K562 (cell line): ENCODE data around the gene SLCO2B1. TPM values are rescaled to one million over a fixed set of nuclear protein-coding genes. Genes with fewer than 3 reads are reported as not detected.
A peak's percentile ranks its signal among the peaks of the same experiment; 100 is the strongest.

Source experiments
- BRD4 ChIP-seq: fragments of 200-600 bp; sonication (generic); IDR thresholded peaks from 2 replicates; pipeline ENCODE4 v1.6.1; 2017; ENCODE audit warnings: inconsistent platforms
- CREM ChIP-seq: IDR thresholded peaks from 2 replicates; pipeline ENCODE4 v1.6.1; 2014; ENCODE audit warnings: antibody characterized with exemption, low read depth
- EHMT2 ChIP-seq: fragments of 450-650 bp; IDR thresholded peaks from 2 replicates; pipeline ENCODE4 v1.6.1; 2018; ENCODE audit warnings: antibody characterized with exemption
- FUS ChIP-seq: fragments of 200-400 bp; formaldehyde crosslinking; optimal IDR thresholded peaks from 2 replicates; pipeline ENCODE3; 2017; ENCODE audit warnings: low read depth, low read length
- HDAC1 ChIP-seq, 2 experiments: fragments of 450-650 bp; IDR thresholded peaks; 2 replicates each; pipeline ENCODE4 v1.6.1; 2016 to 2017; ENCODE audit warnings: inconsistent platforms in 1 of 2, mild to moderate bottlenecking in 1 of 2, moderate library complexity in 1 of 2
- HDGF ChIP-seq: fragments of 450-650 bp; IDR thresholded peaks from 2 replicates; pipeline ENCODE4 v1.6.1; 2016
- NELFE ChIP-seq: IDR thresholded peaks from 2 replicates; pipeline ENCODE4 v1.6.1; 2011; ENCODE audit warnings: mild to moderate bottlenecking; ENCODE audit not compliant: insufficient read depth, insufficient read length
- RHOXF2B ChIP-seq: fragments of 250-450 bp; sonication (Bioruptor Pico); conservative IDR thresholded peaks from 2 replicates; pipeline ENCODE4 v1.5.1; 2021
- SP1 ChIP-seq: sonication (generic); formaldehyde crosslinking; IDR thresholded peaks from 2 replicates; pipeline ENCODE4 v1.8.1; 2022; ENCODE audit warnings: mild to moderate bottlenecking, missing genetic modification reagents
- STAT6 ChIP-seq: sonication (generic); formaldehyde crosslinking; IDR thresholded peaks from 2 replicates; pipeline ENCODE4 v1.8.1; 2023; ENCODE audit warnings: mild to moderate bottlenecking, missing genetic modification reagents
- ZNF253 ChIP-seq: fragments of 250-450 bp; sonication (Bioruptor Pico); conservative IDR thresholded peaks from 2 replicates; pipeline ENCODE4 v1.6.1; 2021; ENCODE audit warnings: mild to moderate bottlenecking
- ZNF274 ChIP-seq: IDR thresholded peaks from 2 replicates; pipeline ENCODE4 v1.6.1; 2011; ENCODE audit warnings: low read depth, mild to moderate bottlenecking, low read length, moderate library complexity, borderline replicate concordance
- ZNF384 ChIP-seq: IDR thresholded peaks from 2 replicates; pipeline ENCODE4 v1.6.1; 2012; ENCODE audit warnings: low read depth, low read length, improper control_type of control experiment
- ZNF584 ChIP-seq: fragments of 200-800 bp; sonication (Bioruptor generic); IDR thresholded peaks from 2 replicates; pipeline ENCODE4 v1.6.1; 2016; ENCODE audit warnings: low read depth, mild to moderate bottlenecking, missing genetic modification characterization, missing compliant biosample characterization
- ZNF695 ChIP-seq: fragments of 450-650 bp; formaldehyde crosslinking; IDR thresholded peaks from 2 replicates; pipeline ENCODE4 v1.4.0; 2020; ENCODE audit warnings: mild to moderate bottlenecking, moderate library complexity
- polyA plus RNA-seq, 8 experiments: library from polyadenylated mRNA; depleted of rRNA in 4 of 8; stranded (reverse) in 5 of 8; unstranded in 3 of 8; fragments of >200 nt; fragmentation: Nextera tagmentation in 2 of 8; fragmentation: Illumina TruSeq in 1 of 8; extraction: Ambion mirVana in 2 of 8; extraction: Trizol in 1 of 8; gene quantifications; 2 replicates each; pipeline versions ENCODE4 v1.2.1 to v1.2.3, GENCODE V29; 2011 to 2014; ENCODE audit warnings: inconsistent platforms in 1 of 8, missing spikeins in 1 of 8
- total RNA-seq, 7 experiments: library from RNA; depleted of rRNA in 6 of 7; stranded (reverse); fragments of >200 nt in 6 of 7; fragmentation: Illumina TruSeq in 2 of 7; extraction: Trizol in 2 of 7; gene quantifications; 2 replicates each; pipeline versions ENCODE4 v1.2.1 to v1.2.3, GENCODE V29; 2011 to 2021; ENCODE audit warnings: low replicate concordance in 1 of 7
- TF ChIP-seq, protein P1 (sequence below): IDR thresholded peaks from 2 replicates; pipeline ENCODE4 v1.6.1; 2012; ENCODE audit warnings: low read depth, low read length, improper control_type of control experiment, borderline replicate concordance
- TF ChIP-seq, protein P2 (sequence below), 2 experiments: fragments of 450-650 bp; IDR thresholded peaks; 2 replicates each; pipeline ENCODE4 v1.6.1; 2018; ENCODE audit warnings: mild to moderate bottlenecking in 2 of 2, low read depth in 1 of 2; ENCODE audit not compliant: partially characterized antibody in 2 of 2
- TF ChIP-seq, protein P3 (sequence below): fragments of 250-450 bp; sonication (Bioruptor Pico); IDR thresholded peaks from 2 replicates; pipeline ENCODE4 v1.6.1; 2021; ENCODE audit warnings: mild to moderate bottlenecking
- TF ChIP-seq, protein P4 (sequence below): fragments of 200-800 bp; sonication (Bioruptor generic); IDR thresholded peaks from 2 replicates; pipeline ENCODE4 v1.6.1; 2017; ENCODE audit warnings: missing genetic modification characterization, missing compliant biosample characterization

SLCO2B1 gene
- total and polyA plus RNA-seq, 9 of the 15 experiments (the other 6 are each of a cell fraction or from before 2014, with no cell fraction given): 0.70 to 14.7 (median 7.6) TPM

DNA sequence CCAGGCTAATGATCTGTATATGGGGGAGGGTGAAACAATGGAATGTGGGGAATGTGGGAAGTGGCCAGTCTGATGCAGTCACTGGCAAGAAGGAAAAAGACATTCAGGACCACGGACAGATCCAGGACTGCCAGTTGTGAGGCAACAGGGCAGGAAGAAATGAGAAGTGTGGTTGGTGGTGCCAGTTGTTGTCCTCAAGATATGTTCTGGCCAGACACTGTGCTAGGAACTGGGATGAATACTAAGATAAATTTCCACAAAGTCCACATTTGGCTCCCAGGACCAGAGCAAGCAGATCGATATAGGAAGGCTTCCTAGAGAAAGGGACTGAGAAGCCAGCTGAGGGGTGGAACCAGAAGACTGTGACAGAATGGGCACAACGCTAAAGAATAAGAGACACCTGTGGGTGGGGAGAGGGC, 82.9 kb downstream of the SLCO2B1 start (continued):
- 0 out of 2 replicates have a peak, but pooled peaks have one; percentile 9 for TF ChIP-seq CREM
- TF ChIP-seq STAT6: no peak
- TF ChIP-seq SP1: no peak
- TF ChIP-seq FUS: no peak
- TF ChIP-seq, protein P1, sequence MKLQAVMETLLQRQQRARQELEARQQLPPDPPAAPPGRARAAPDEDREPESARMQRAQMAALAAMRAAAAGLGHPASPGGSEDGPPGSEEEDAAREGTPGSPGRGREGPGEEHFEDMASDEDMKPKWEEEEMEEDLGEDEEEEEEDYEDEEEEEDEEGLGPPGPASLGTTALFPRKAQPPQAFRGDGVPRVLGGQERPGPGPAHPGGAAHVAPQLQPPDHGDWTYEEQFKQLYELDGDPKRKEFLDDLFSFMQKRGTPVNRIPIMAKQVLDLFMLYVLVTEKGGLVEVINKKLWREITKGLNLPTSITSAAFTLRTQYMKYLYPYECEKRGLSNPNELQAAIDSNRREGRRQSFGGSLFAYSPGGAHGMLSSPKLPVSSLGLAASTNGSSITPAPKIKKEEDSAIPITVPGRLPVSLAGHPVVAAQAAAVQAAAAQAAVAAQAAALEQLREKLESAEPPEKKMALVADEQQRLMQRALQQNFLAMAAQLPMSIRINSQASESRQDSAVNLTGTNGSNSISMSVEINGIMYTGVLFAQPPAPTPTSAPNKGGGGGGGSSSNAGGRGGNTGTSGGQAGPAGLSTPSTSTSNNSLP: no peak
- TF ChIP-seq EHMT2: peak; percentile 99
- no peak for TF ChIP-seq ZNF584 (CRISPR knock-in tag)
- TF ChIP-seq, protein P2, sequence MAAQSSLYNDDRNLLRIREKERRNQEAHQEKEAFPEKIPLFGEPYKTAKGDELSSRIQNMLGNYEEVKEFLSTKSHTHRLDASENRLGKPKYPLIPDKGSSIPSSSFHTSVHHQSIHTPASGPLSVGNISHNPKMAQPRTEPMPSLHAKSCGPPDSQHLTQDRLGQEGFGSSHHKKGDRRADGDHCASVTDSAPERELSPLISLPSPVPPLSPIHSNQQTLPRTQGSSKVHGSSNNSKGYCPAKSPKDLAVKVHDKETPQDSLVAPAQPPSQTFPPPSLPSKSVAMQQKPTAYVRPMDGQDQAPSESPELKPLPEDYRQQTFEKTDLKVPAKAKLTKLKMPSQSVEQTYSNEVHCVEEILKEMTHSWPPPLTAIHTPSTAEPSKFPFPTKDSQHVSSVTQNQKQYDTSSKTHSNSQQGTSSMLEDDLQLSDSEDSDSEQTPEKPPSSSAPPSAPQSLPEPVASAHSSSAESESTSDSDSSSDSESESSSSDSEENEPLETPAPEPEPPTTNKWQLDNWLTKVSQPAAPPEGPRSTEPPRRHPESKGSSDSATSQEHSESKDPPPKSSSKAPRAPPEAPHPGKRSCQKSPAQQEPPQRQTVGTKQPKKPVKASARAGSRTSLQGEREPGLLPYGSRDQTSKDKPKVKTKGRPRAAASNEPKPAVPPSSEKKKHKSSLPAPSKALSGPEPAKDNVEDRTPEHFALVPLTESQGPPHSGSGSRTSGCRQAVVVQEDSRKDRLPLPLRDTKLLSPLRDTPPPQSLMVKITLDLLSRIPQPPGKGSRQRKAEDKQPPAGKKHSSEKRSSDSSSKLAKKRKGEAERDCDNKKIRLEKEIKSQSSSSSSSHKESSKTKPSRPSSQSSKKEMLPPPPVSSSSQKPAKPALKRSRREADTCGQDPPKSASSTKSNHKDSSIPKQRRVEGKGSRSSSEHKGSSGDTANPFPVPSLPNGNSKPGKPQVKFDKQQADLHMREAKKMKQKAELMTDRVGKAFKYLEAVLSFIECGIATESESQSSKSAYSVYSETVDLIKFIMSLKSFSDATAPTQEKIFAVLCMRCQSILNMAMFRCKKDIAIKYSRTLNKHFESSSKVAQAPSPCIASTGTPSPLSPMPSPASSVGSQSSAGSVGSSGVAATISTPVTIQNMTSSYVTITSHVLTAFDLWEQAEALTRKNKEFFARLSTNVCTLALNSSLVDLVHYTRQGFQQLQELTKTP (IDR thresholded peaks at IDR 0.05; ENCODE audit: low read depth in 1 of 2, partially characterized antibody in 2 of 2): peak in 1 of 2 experiments; percentile 81
- TF ChIP-seq, protein P3, sequence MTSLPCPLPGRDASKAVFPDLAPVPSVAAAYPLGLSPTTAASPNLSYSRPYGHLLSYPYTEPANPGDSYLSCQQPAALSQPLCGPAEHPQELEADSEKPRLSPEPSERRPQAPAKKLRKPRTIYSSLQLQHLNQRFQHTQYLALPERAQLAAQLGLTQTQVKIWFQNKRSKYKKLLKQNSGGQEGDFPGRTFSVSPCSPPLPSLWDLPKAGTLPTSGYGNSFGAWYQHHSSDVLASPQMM: no peak
- TF ChIP-seq ZNF274: no peak
- no peak for TF ChIP-seq HDAC1 (IDR thresholded peaks at IDR 0.05)
- no peak for TF ChIP-seq ZNF384
- TF ChIP-seq ZNF253 (CRISPR knock-in tag): no peak
- TF ChIP-seq BRD4: no peak
- no peak for TF ChIP-seq ZNF695 (CRISPR knock-in tag)
- TF ChIP-seq RHOXF2B (CRISPR knock-in tag): no peak
- TF ChIP-seq HDGF: no peak
- TF ChIP-seq NELFE: no peak
- TF ChIP-seq, protein P4, sequence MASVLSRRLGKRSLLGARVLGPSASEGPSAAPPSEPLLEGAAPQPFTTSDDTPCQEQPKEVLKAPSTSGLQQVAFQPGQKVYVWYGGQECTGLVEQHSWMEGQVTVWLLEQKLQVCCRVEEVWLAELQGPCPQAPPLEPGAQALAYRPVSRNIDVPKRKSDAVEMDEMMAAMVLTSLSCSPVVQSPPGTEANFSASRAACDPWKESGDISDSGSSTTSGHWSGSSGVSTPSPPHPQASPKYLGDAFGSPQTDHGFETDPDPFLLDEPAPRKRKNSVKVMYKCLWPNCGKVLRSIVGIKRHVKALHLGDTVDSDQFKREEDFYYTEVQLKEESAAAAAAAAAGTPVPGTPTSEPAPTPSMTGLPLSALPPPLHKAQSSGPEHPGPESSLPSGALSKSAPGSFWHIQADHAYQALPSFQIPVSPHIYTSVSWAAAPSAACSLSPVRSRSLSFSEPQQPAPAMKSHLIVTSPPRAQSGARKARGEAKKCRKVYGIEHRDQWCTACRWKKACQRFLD (CRISPR knock-in tag): peak; percentile 38; the same call in 1 of the 2 replicates
